NOMO-1 treated with dmso at 0.1 percent for 144 hours (cell line): Measurements from ENCODE around the gene CD101.

Experiments
- DNase-seq: peaks from one replicate; lab custom pipeline; 2025; ENCODE audit not compliant: unreplicated experiment; lab: John Stamatoyannopoulos, UW

The CD101 gene

GRCh38 chr1:117014209-117014608 is 12.6 kb downstream of the CD101 start:
- no peak for DNase-seq

- no peak for DNase-seq
Measured at GRCh38 chr1:117015724-117016123, 14.2 kb downstream of the CD101 start.

- no peak for DNase-seq
Measured at GRCh38 chr1:117017062-117017461, 15.5 kb downstream of the CD101 start.

- no peak for DNase-seq
Measured at GRCh38 chr1:117017648-117018047, 16.1 kb downstream of the CD101 start.

- DNase-seq, result no peak
Measured at GRCh38 chr1:117020526-117021156, 19.1 kb downstream of the CD101 start.

GRCh38 chr1:117022114-117022513 is 20.6 kb downstream of the CD101 start:
- DNase-seq, result no peak

GRCh38 chr1:117025568-117025967 is 24.0 kb downstream of the CD101 start:
- DNase-seq, result no peak

- DNase-seq, result no peak
Measured at GRCh38 chr1:117026361-117026760, 24.8 kb downstream of the CD101 start.

GRCh38 chr1:117029685-117030084 is 28.1 kb downstream of the CD101 start:
- no peak for DNase-seq

GRCh38 chr1:117030271-117030877 is 28.8 kb downstream of the CD101 start:
- no peak for DNase-seq

GRCh38 chr1:117032266-117032665 is 30.7 kb downstream of the CD101 start:
- DNase-seq, result no peak

- no peak for DNase-seq
Measured at GRCh38 chr1:117032681-117033539, 31.4 kb downstream of the CD101 start.

GRCh38 chr1:117033772-117034171 is 32.2 kb downstream of the CD101 start:
- DNase-seq, result no peak

- DNase-seq, result no peak
Measured at GRCh38 chr1:117034791-117035290, 33.3 kb downstream of the CD101 start.

- no peak for DNase-seq
Measured at GRCh38 chr1:117036018-117036461, 34.5 kb downstream of the CD101 start.

GRCh38 chr1:117037802-117038201 is 36.2 kb downstream of the CD101 start:
- no peak for DNase-seq

- no peak for DNase-seq
Measured at GRCh38 chr1:117038236-117038635, 36.7 kb downstream of the CD101 start.

- no peak for DNase-seq
Measured at GRCh38 chr1:117044217-117044616, 42.7 kb downstream of the CD101 start.

GRCh38 chr1:117045644-117046043 is 44.1 kb downstream of the CD101 start:
- no peak for DNase-seq

- DNase-seq, result no peak
Measured at GRCh38 chr1:117046781-117047180, 45.2 kb downstream of the CD101 start.

GRCh38 chr1:117047271-117047670 is 45.7 kb downstream of the CD101 start:
- DNase-seq, result no peak

- DNase-seq, result no peak
Measured at GRCh38 chr1:117049857-117050256, 48.3 kb downstream of the CD101 start.
